Kidney (tissue), 14 donors: ENCODE results near the gene SOX13. TPM values are rescaled to one million over a fixed set of nuclear protein-coding genes. Genes with fewer than 3 reads are reported as not detected.

Source experiments
- DNase-seq, 5 donors: peaks; one replicate each; pipeline ENCODE4 v3.0.0-alpha.2; 2013 to 2020
- FAIRE-seq: peaks from 2 replicates; lab custom pipeline; 2012; peaks lifted over from hg19 to GRCh38; lab: Jason Lieb, UNC
- H3K27ac ChIP-seq, 2 donors: one replicate each; pipeline ENCODE4 v1.7.0; 2013; ENCODE audit warnings: low read depth in 2 of 2, low read length in 2 of 2, inconsistent platforms in 1 of 2
- H3K27me3 ChIP-seq: one replicate; pipeline ENCODE4 v1.7.1; 2013; ENCODE audit warnings: low read length, inconsistent platforms; ENCODE audit not compliant: control insufficient read depth, insufficient read depth
- H3K36me3 ChIP-seq, 3 donors: one replicate each; pipeline versions ENCODE4 v1.7.0 to v1.7.1; 2013; ENCODE audit warnings: low read length in 3 of 3, control low read depth in 1 of 3, inconsistent platforms in 1 of 3; ENCODE audit not compliant: insufficient read depth in 3 of 3, control insufficient read depth in 2 of 3
- H3K4me1 ChIP-seq, 3 donors: one replicate each; pipeline versions ENCODE4 v1.7.0 to v1.7.1; 2013; ENCODE audit warnings: low read length in 3 of 3, inconsistent platforms in 1 of 3, low read depth in 1 of 3; ENCODE audit not compliant: control insufficient read depth in 2 of 3, insufficient read depth in 2 of 3
- H3K4me3 ChIP-seq, 3 donors: one replicate each; pipeline versions ENCODE4 v1.7.0 to v1.8.1; 2013; ENCODE audit warnings: low read length in 3 of 3, control low read depth in 1 of 3, inconsistent platforms in 1 of 3
- H3K9ac ChIP-seq, 3 donors: one replicate each; pipeline versions ENCODE4 v1.7.0 to v1.7.1; 2013; ENCODE audit warnings: low read length in 3 of 3, control low read depth in 1 of 3, inconsistent platforms in 1 of 3
- H3K9me3 ChIP-seq, 3 donors: one replicate each; pipeline versions ENCODE4 v1.7.0 to v1.7.1; 2013; ENCODE audit warnings: low read length in 3 of 3, control low read depth in 1 of 3, inconsistent platforms in 1 of 3; ENCODE audit not compliant: control insufficient read depth in 2 of 3, insufficient read depth in 1 of 3
- intact Hi-C: fragments of 100-400 bp; cut with DNase I; formaldehyde crosslinking; loops from one replicate; pipeline ENCODE4 v1.11.1; 2022
- polyA plus RNA-seq: library from polyadenylated mRNA; stranded (reverse); fragments of 350-450 nt; fragmentation: Illumina TruSeq; extraction: RNeasy Lipid Tissue Mini Kit (QIAGEN cat#74804); gene quantifications from one replicate; pipeline ENCODE4 v1.2.3, GENCODE V29; 2014; ENCODE audit warnings: low read depth, low replicate concordance; ENCODE audit not compliant: insufficient read depth
- total RNA-seq: library from RNA; stranded (reverse); fragmentation: NEBNext Ultra II Directional; extraction: Animal tissue kit (Norgen Biotek cat#: 25700); gene quantifications from one replicate; pipeline ENCODE4 v1.2.1, GENCODE V29; 2021
- TF ChIP-seq, protein P1 (sequence below): IDR thresholded peaks from 3 replicates; pipeline ENCODE4 v1.5.1; 2012; ENCODE audit warnings: mild to moderate bottlenecking, moderate library complexity, borderline replicate concordance; ENCODE audit not compliant: insufficient read depth; ENCODE audit errors: extremely low read depth
- donor health status: control.
- donor health status: control.
- donor health status: control.
- donor health status: control.
- donor health status: control.
- donor health status: DM: yes; HTN: yes; CAD: no.
- donor health status: Normal renal cell carcinoma (clear cell type).

SOX13 gene
- total and polyA plus RNA-seq, 2 donors from 2014 or later: 23.9 to 55.2 TPM

DNA sequence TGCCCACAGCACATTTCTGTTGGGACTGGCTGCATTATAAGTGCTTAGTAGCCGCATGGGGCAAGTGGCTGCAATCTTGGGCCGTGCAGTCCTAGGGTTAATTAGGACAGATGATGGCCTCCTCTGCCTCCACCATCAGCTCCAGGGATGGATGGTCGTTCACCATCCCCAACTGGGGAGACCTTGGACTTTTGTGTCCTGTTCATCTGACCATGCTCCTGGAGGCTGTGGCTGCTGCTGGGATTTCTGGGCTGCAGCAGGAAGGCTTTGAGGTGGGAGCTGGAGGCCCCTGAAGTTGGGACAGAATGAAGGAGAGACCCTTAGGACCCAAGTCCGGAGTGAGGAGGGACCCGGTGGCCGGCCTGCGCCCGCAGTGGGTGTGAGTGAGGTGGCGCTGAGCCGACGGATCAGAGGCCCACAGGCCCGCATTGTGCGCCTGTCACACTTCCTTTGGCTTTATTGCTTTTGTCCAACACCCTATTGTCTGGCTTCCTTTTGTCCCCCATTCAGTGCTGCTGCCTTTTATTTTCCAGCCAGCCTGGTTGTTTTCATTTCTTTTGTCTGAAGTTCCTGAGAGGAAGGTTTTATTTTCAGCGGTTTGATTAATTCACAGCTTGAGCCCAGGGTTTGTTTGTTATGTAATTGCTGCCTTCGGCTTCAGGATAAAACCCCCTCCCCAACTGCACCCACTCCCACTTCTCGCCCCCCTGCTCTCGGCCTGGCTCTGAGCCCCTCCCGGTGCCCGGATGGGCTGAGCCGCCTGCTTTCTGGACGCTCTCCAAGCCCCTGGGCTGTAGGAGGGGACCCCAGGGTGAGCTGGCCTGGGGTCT is 35.6 kb downstream of the SOX13 start:
- TF ChIP-seq, protein P1, sequence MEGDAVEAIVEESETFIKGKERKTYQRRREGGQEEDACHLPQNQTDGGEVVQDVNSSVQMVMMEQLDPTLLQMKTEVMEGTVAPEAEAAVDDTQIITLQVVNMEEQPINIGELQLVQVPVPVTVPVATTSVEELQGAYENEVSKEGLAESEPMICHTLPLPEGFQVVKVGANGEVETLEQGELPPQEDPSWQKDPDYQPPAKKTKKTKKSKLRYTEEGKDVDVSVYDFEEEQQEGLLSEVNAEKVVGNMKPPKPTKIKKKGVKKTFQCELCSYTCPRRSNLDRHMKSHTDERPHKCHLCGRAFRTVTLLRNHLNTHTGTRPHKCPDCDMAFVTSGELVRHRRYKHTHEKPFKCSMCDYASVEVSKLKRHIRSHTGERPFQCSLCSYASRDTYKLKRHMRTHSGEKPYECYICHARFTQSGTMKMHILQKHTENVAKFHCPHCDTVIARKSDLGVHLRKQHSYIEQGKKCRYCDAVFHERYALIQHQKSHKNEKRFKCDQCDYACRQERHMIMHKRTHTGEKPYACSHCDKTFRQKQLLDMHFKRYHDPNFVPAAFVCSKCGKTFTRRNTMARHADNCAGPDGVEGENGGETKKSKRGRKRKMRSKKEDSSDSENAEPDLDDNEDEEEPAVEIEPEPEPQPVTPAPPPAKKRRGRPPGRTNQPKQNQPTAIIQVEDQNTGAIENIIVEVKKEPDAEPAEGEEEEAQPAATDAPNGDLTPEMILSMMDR: no peak
- H3K4me3 ChIP-seq: no peak overlapping the region
- FAIRE-seq (no peak), DNase-seq (peak in 2 of 5 donors; percentile 31 to 55)
- H3K27ac ChIP-seq: no peak overlapping the region
- peaks cover 0 to 4% (median 0%) of the 10 kb centered on the region in 3 donors for H3K36me3 ChIP-seq
- H3K4me1 ChIP-seq: peaks cover 0 to 39% (median 19%) of the 10 kb centered on the region in 3 donors
- H3K9me3 ChIP-seq: no peaks in the 10 kb centered on the region
- H3K27me3 ChIP-seq: no peaks in the 10 kb centered on the region
- H3K9ac ChIP-seq: no peak overlapping the region
- intact Hi-C loops: no loop called here

DNA sequence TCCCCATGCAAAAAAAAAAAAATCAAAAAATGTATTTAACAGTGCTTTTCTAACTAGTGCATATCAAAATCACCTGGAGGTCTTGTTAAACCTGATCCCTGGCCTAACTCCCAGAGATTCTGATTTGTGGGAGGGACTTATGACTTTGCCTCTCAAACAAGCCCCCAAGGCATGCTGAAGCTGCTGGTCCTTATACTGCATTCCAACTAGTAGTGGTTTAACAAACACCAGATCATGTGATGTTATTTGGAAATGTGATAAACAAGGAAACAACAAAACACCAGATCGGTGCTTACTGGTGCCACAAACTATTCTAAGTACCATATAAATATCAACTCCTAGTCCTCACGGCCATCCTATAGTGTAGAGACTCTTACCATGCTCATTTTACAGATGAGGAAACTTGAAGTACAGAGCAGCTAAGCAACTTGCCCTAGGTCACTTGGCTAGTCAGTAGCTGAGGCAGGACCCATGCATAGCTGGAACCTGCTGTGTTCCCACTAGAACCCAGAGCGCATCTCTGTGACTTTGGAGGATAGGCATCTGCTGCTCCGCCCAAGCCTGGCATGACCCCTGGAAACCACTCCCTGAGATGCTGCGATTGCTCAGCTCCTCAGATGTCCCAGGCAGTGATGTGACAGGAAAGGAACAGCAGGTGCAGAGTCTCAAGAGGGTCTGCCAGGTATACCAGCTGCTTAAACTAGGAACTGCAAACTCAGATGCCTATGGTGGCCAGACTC is 38.1 kb downstream of the SOX13 start:
- H3K4me3 ChIP-seq: no peak overlapping the region
- DNase-seq (peak in 1 of 5 donors; percentile 26), FAIRE-seq (no peak)
- H3K27me3 ChIP-seq: no peaks in the 10 kb centered on the region
- H3K36me3 ChIP-seq: peaks cover 0 to 11% (median 4%) of the 10 kb centered on the region in 3 donors
- H3K4me1 ChIP-seq: peaks cover 0 to 26% (median 15%) of the 10 kb centered on the region in 3 donors
- intact Hi-C loops: no loop called here
- no peaks in the 10 kb centered on the region for H3K9me3 ChIP-seq
- TF ChIP-seq, protein P1: no peak
- H3K9ac ChIP-seq: no peak overlapping the region
- H3K27ac ChIP-seq: no peak overlapping the region

DNA sequence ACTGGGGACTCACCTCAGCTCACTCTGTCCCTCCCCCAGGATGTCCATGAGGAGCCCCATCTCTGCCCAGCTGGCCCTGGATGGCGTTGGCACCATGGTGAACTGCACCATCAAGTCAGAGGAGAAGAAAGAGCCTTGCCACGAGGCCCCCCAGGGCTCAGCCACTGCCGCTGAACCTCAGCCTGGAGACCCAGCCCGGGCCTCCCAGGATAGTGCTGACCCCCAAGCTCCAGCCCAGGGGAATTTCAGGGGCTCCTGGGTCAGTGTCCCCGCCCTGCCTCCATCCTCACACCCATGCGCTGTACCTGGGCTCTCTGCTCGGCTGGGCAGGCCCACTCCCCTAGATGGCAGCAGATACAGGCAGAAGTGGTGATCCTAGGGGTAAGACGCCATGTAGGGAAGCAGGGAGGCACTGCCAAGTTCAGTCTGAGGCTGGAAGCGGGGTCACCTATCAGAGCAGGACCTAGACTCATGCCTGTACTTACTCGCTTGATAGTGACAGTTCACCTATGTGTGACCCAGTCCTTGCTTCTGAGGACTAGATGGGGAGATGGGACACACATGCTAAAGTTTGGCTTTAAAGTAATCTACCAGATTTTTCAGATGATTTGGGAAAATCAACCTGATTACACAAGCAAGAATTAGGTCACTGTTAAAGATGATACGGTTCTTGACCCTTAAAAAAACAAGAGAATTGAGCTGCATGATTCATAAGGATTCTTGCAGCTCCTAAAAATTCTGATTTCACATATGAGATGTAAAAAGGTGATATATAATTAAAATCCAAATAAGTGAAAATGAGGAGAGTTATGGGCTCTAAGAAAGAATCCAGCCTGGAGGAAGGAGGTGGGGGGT is 40.2 kb downstream of the SOX13 start:
- DNase-seq: peak in 1 of 5 donors; percentile 58
- no peak overlapping the region for H3K27ac ChIP-seq
- TF ChIP-seq, protein P1: no peak

More for the DNA sequence above, 40.2 kb downstream of the SOX13 start:
- Histone ChIP-seq H3K36me3 (peaks cover 0 to 26% (median 11%) of the 10 kb centered on the region in 3 donors), H3K9me3 (no peaks in the 10 kb centered on the region), H3K4me3 (no peak overlapping the region), H3K27me3 (no peaks in the 10 kb centered on the region), H3K9ac (no peak overlapping the region), H3K4me1 (peaks cover 0 to 18% (median 15%) of the 10 kb centered on the region in 3 donors)
- FAIRE-seq: no peak
- intact Hi-C loops: no loop called here
